Pulmonary artery endothelial cell (primary cell): Measurements from ENCODE around the gene OR6C2. TPM values are rescaled to one million over a fixed set of nuclear protein-coding genes. Genes with fewer than 3 reads are reported as not detected.
"Not testable (repeated sequence)": the region's sequence is repeated elsewhere in the genome, so short reads cannot be mapped to it uniquely, and the experiment has no call there.

Source experiments
- DNase-seq: peaks from one replicate; pipeline ENCODE4 v3.0.0-alpha.2; 2011; ENCODE audit warnings: low read depth, low spot score
- total RNA-seq: library from RNA; depleted of rRNA; stranded (reverse); fragments of >200 nt; gene quantifications from 2 replicates; pipeline ENCODE4 v1.2.3, GENCODE V29; 2014

The OR6C2 gene
- not detected in 2 replicates for total RNA-seq

DNA sequence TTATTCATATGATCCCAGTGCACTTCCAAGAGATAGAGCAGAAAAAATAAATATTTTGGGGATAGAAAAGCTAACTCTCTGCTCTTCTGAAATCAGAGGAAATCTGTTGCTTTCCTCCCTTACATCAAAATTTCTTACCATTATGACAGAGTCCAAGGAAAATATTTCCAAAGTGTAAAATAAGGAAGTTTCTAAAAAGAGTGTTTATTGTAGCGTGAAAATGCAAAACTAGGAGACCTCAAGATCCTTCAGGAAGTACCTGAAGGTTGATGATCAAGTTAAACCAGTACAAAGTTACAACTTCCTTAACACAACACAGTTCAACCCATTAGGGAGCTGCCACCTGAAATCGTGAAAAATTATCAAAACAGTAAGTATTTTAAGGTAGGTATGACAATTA is at the start of gene OR6C2:
TSS of gene OR6C2 (plus strand) at position 301 of the 400 bp plus-strand sequence. CDS start 8,138 bp downstream, outside the sequence.
- DNase-seq, result no peak

DNA sequence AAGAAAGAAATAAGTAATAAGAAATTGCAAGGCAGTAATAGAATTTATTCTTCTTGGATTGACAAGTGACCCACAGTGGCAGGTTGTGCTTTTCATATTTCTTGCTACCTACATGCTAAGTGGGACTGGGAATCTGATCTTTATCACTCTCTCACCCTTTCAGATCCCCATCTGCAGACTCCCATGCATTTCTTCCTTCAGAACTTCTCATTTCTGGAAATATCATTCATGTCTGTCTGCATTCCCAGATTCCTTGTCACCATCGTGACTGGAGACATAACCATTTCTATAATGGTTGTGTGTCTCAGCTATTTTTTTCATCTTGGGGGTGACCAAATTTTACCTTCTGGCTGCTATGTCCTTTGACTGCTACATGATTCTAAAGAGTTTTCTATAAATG is 47.5 kb upstream of the OR6C2 start:
- DNase-seq, result no peak

DNA sequence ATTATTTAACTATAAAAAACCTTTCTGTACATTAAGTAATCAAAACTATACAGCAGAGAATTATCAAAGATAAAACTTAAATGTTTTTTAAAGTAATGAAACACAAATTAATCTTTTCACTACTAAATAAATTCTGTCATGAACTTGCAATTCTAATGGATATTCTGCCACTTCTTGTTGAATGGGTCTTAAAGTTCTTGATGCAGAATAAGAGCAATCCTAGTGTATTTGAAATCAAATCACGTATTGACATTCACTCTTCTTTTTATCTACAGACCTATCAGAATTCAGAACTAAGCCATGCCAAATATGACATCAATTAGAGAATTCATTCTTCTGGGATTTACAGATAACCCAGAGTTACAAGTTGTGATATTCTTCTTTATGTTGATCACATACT is 43.6 kb upstream of the OR6C2 start, which contains the start of gene OR6C65:
TSS of gene OR6C65 (plus strand) at position 301 of the 400 bp plus-strand sequence. CDS start at position 301, 0 bp downstream.
- no peak for DNase-seq

DNA sequence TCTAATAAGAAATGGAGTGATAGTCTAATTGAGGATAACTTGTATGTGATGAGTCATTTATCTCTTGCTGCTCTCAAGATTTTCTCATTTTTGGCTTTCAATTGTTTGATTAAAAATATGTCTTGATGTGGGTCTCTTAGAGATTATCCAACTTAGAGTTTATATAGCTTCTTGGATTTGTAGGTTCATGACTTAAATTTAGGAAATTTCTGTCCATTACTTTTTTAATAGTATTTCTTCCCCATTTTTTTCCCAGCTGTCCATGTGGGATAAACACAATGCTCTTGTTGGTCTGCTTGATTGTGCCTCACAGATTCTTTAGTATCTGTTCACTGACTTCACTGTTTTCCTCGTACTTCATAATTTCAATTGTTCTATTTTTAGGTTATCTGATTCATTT is 36.0 kb upstream of the OR6C2 start:
- DNase-seq, result no peak

DNA sequence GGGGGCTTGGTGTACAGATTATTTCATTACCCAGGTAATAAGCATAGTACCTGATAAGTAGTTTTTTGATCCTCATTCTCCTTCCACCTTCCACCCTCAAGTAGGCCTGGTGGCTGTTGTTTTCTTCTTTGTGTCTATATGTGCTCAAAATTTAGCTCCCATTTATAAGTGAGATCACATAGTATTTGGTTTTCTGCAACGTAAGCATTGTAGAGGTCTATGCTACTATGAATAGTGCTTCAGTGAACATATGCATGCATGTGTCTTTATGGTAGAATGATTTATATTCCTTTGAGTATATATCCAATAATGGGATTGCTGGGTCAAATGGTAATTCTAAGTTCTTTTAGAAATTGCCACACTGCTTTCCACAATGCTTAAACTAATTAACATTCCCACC is 34.7 kb upstream of the OR6C2 start:
- DNase-seq, result not testable (repeated sequence)

DNA sequence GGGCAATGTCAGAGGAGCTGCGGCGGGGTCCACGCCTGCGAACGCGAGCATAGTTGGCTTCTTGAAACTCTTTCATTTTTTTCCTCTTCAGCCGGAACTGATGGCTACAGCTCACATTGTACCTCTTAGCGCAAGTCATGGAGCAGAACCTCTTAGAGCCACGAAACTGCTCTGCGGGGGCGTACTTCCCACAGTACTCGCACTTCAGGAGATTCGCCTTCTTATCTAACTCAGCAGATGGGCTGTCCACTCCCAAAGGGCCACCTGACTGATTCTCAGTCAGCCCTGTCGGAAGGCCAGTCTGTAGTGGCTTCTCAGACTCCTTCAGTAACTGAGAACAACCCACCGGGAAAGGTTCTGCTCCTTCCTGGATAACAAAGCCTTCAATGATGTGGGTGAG is 31.7 kb upstream of the OR6C2 start:
- DNase-seq, result not testable (repeated sequence)

DNA sequence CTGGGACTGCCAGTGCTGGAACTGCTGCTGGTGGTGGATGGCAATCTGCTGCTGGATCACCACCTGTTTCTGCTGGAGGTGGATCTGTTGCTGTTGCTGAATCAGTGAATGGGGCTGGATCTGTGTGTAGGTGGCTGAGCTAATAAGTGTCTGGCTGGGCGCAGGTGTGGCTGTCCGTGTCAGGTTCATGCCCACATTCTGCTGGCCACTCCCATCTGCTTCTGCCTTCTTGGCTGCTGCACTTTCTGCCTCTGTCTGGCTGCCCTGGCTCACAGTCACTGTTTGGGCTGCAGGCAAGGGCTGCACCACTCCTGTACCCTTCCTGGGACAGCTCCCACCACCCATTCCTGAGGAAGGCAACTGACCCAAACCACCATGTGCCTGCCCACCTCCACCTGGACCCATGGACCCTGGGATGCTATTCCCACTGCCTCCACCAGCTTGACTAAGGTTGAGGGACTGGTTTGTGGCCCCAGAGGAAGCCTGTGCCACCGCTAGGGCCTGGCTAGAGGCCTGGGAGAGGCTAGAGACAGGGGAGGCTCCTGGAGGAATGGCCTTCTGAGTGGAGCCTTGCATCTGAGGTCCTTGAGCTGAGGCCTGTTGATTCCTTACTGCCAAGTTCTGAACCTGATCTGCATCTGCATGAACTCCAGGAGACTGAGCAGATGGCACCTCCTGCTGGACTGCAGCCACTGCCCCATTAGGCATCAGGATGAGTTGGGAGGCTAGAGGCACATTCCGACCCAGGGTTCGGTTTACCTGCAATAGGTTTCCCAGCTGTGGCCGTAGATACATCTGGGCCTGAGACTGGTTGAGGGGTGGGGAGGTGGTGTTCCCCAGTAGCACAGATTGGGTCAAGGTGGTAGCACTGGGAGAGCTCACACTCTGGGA is 30.1 kb upstream of the OR6C2 start:
- not testable (repeated sequence) for DNase-seq

DNA sequence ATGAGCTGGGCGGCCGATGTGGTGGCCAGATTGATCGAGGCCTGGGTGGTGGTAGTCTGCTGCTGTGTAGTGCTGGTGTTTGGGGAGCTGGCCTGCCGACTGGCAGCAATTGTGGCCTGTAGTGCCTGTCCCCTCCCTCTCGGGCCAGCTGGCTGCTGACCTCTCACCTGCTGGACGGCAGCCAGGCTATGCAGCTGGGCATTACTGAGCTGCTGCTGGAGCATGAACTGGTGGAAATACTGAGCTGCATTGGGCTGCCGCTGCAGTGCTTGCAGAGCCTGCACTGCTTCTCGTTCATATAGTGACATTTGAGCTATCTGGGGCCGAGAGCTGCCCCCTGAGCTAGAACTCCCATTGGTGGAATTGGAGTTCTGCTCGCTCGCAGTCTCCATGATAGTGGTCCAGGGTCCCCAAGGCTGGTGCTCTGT is 29.5 kb upstream of the OR6C2 start:
- not testable (repeated sequence) for DNase-seq

DNA sequence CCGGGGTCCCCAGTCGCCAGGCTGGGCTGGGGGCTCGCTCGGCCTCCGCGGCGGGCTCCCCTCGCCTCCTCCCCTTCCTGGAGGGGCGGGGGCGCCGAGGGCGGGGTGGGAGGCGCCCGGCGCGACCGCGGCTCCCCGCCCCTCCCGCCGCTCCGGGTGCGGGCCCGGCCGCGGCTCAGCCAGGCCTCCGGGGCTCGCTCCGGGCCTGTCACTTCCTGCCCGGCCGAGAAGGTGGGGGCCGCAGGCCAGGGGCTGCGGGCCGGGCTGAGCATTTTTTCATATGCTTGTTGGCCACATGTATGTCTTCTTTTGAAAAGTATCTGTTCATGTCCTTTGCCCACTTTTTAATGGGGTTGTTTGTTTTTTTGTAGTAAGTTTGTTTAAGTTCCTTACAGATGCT is 29.0 kb upstream of the OR6C2 start:
- not testable (repeated sequence) for DNase-seq

DNA sequence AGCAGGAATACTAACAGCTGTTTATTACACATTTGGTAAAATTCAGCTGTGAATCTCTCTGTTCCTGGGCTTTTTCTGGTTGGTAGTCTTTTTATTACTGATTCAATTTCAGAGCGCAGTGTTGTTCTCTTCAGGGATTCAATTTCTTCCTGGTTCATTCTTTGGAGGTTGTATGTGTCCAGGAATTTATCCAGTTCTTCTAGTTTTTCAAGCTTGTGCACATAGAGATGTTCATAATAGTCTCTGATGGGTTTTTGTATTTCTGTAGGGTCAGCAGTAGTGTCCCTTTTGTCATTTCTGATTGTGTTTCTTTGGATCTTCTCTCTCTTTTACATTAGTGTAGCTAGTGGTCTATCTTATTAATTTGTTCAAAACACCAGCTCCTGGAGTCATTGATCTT is 26.9 kb upstream of the OR6C2 start:
- no peak for DNase-seq

DNA sequence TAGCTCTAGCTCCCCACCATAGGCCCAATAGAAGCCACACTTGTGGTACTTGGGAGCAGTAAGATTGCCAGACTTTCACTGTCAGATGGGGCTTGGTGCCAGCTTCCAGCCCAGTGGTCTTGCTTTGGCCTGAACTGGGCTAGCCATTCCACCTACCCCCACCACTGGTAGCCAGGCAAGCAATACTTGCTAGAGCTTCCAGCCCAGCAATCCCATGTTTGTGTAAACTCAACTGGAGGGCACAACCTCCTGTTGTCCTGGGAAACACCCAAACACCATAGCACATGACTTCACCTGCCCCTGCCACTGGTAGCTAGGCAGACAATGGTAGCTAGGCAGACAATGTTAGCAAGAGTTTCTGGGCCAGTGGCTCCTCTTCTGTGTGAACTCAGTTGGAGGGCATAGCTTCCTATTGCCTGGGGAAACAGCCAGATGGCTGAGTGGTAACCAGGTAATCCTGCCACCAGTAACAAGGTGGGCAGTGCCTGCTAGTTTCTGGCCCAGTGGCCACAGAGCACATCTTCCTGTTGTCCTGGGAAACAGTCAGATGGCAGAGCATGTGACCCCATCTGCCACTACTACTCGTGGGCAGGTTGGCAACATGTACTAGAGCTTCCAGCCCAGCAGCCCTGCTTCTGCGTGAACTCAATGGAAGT is 23.4 kb upstream of the OR6C2 start:
- no peak for DNase-seq

DNA sequence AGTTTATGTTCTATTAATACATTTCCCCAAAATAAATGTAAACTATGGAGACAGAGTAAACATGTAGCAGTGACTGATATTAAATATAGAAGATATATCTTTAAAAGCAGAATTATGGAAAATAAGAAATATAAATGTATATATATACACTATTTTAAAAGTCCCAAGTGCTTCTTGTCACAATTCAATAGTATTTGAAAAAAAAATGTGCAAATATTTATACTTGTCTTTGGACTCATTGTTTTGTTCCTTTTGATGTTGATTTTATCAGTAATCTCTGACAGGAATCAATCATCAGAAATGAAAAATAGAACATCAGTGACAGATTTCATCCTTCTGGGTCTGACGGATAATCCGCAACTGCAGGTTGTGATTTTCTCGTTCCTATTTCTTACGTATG is 17.9 kb upstream of the OR6C2 start, which contains the start of gene OR6C76:
TSS of gene OR6C76 (plus strand) at position 301 of the 400 bp plus-strand sequence. CDS start at position 301, 0 bp downstream.
- no peak for DNase-seq

DNA sequence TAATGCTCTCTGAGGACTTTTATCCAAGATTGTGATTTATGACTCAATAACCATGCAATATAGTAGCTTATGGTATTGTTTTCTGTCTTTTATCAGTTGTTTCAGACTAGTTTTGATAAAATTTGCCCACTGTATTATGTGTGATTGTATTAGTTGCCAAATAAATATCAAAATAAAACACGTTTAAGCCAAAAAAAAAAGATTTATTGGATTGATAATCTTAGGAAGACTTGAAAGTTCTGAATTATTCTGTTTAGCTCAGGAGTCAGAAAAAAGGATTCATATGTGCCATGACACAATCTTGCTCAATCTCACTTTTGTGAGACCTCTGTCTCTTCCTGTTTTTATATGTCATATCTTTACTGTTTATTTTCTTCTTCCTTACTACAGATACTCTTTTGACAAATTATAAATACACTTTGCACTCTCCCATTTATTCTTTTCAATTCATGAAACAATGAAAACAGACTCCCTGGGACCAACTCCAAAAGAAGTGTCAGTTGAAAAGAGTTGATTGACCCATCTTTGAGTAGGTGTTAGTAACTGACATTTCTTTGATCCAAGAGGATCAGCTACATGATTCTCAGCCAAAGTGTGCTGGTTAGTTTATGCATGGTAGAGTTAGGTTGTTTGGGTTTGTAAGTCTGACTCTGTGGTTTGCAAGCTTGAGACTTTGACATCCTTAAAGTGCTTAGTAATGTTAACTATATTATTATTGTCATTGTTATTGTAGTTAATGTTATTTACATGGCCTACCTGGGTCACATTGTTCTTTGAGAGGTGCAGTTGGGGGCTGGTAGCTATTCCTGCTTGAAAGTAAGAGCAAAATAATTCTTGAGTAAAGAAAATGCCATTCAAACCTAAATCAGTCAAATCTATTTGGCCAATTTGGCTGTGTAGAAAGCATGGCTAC is 15.3 kb upstream of the OR6C2 start:
- no peak for DNase-seq

DNA sequence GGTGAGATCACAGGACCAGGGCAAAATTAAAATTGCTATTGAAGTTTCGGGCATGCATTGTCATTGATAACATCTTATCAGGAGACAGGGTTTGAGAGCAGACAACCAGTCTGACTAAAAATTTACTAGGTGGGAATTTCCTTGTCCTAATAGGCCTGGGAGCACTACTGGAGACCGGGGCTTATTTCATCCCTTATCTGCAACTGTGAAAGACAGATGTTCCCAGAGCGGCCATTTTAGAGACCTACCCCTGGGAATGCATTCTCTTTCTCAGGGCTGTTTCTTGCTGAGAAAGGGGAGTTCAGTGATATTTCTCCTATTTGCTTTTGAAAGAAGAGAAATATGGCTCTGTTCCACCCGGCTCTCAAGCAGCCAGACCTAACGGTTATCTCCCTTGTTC is 2.6 kb upstream of the OR6C2 start:
- not testable (repeated sequence) for DNase-seq

DNA sequence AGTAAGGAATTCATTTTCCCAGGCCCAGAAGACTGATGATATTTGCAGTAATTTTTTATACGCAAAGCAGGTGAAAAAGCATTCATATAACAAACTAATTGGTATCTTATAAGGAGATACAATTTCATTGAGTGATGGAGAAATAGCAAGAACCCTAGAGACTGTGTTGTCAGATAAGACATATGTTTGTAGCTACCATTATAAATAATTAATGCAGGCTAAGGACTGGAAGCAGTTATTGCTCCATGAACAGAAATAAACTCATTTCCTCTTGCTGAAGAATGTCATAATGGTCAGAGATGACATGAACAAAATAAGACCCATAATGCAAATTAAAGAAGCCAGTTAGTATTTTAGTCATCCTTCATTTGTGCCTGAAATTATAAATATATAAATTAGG is 1.5 kb downstream of the OR6C2 start:
- no peak for DNase-seq

DNA sequence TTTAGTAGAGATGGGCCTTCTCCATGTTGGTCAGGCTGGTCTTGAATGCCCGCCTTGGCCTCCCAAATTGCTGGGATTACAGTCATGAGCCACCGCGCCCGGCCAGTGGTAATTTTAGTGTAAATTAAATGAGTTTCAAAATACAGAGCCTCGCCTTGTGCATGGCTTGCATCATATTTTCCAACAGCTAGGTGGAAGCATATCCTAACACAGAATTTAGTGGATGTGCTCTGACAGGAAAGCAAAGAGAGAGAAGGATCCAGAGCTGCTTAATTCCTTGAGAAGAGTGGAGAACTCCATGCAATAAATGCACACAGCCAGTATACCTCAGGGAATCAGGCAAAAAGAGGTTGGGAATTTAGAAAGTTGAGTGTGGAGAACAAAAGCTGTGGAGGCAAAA is 2.5 kb downstream of the OR6C2 start:
- no peak for DNase-seq

DNA sequence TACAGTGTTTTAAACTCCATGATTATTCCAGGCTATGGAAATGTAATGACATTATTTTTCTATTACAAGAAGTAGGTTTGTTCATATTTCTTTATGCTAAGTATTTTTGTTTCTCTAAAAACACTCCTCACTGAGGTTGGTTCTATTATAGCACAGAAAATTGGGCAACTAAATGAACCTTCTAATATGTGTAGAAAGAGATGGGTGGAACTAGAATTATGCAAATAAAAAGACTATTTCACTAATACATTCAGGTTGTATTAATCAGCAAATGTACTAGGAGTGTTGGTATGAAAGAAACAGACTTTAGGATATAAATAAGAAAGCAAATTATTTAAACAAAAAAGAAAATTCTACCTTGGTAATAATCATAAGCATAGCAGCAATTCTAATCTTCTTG is 4.9 kb downstream of the OR6C2 start:
- no peak for DNase-seq

DNA sequence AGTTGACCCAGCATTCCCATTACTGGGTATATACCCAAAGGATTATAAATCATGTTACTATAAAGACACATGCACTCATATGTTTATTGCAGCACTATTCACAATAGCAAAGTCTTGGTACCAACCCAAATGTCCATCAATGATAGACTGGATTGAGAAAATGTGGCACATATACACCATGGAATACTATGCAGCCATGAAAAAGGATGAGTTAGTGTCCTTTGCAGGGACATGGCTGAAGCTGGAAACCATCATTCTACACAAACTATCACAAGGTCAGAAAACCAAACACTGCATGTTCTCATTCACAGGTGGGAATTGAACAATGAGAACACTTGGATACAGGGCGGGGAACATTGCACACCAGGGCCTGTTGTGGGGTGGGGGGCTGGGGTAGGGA is 21.1 kb downstream of the OR6C2 start:
- DNase-seq, result not testable (repeated sequence)

DNA sequence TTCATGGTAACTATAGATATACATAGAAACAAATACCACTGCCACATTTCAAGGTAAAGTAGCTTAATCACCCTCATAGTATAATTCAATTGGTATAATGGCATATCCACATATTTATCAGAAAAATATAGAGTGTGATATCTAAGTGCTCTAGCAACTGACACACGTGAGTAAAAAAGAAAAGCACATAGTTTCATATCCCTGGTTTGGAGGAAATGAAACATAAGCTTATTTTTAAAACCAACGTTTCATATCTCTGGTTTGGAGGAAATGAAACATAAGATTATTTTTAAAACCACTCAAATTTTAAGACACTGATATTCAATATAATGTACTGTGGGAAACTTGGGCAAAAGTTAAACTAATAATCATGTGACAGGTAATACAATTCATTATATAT is 24.0 kb downstream of the OR6C2 start:
- DNase-seq, result no peak

DNA sequence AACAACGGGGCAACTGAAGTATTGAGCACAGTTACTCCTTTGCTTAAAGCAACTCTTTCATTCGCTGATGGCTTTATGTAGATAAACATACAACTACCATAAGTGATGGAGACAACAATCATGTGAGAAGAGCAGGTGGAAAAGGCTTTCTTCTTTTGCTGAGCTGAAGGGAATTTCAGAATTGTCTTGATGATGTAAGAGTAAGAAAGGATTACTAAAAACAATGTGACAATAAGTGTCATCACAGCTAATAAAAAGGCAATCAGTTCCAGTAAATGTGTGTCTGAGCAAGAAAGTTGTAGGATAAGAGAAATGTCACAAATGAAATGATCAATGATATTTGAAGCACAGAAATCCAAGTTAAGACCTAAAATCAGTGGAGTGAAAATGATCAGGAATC is 25.4 kb downstream of the OR6C2 start:
- no peak for DNase-seq

DNA sequence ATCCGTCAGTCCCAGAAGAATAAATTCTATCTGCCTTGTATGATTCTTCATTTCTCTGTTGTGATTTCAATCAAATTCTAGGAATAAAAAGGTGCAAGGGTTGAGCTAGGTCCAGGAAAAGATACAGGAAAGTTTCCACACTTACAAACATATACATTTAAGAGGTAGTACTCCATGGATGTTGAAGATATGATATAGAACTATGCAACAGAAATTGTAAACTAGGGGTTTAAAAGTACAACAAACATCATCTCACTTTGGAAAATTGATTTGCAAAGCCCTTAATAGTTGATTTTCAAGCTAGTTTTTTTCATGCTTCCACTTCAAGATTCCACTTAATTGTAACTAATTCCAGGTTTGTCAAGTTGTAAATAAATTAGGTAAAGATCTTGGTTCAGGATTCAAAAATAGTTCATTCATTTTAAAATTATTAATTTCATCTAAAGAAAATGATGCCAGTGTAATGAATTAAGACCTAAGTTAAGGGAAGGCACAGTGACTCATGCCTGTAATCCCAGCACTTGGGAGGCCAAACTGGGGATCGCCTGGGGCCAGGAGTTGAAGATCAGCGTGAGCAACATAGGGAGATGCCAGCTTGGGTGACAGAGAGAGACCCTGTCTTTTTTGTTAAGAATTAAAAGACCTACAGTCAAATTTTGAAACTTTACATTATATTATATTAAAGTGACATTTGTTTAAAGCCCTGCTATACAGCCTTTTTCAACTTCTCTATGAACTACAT is 26.4 kb downstream of the OR6C2 start, which contains the start of gene OR6C70:
TSS of gene OR6C70 (minus strand) at position 51 of the 742 bp plus-strand sequence. CDS start at position 51, 0 bp downstream.
- DNase-seq, result no peak
